ENCODE measurements around the gene PIGP. TPM values are rescaled to one million over a fixed set of nuclear protein-coding genes. Genes with fewer than 3 reads are reported as not detected.

Gene PIGP
- total and polyA plus RNA-seq, 2 of the 13 experiments (the other 11 are each of a cell fraction or from before 2014, with no cell fraction given): 14.8 to 33.4 TPM

GRCh38 chr21:37060296-37060695, 12.6 kb downstream of the PIGP start (continued):
- TF ChIP-seq JUND (CRISPR knock-in tag; IDR thresholded peaks at IDR 0.05) (peak; percentile 70; the same call in 1 of the 2 replicates), CBX5 (CRISPR knock-in tag; IDR thresholded peaks at IDR 0.05; ENCODE audit: borderline replicate concordance) (peak; percentile 83; the same call in 1 of the 2 replicates), FOSL2 (CRISPR knock-in tag; IDR thresholded peaks at IDR 0.05) (peak; percentile 96), SAP130 (CRISPR knock-in tag; IDR thresholded peaks at IDR 0.05; ENCODE audit: low read depth) (peak; percentile 82), ZNF792 (CRISPR knock-in tag; IDR thresholded peaks at IDR 0.05) (peak; percentile 45; the same call in 1 of the 2 replicates), ZNF12 (CRISPR knock-in tag; IDR thresholded peaks at IDR 0.05) (peak; percentile 96), ZKSCAN8 (CRISPR knock-in tag; IDR thresholded peaks at IDR 0.05; ENCODE audit: borderline replicate concordance) (0 out of 2 replicates have a peak, but pooled peaks have one; percentile 23), MIER2 (CRISPR knock-in tag; IDR thresholded peaks at IDR 0.05) (no peak), CBX1 (IDR thresholded peaks at IDR 0.05; ENCODE audit: low read depth) (peak; percentile 42), MEIS2 (CRISPR knock-in tag; IDR thresholded peaks at IDR 0.05) (peak; percentile 62; the same call in 1 of the 2 replicates), ZNF800 (CRISPR knock-in tag; IDR thresholded peaks at IDR 0.05) (0 out of 2 replicates have a peak, but pooled peaks have one; percentile 30), ZNF318 (CRISPR knock-in tag; IDR thresholded peaks at IDR 0.05) (no peak), DPF2 (CRISPR knock-in tag; IDR thresholded peaks at IDR 0.05; ENCODE audit: borderline replicate concordance, low read depth) (peak; percentile 30; the same call in 1 of the 2 replicates), PHF21A (CRISPR knock-in tag; IDR thresholded peaks at IDR 0.05) (0 out of 2 replicates have a peak, but pooled peaks have one; percentile 37), TAF1 (CRISPR knock-in tag; IDR thresholded peaks at IDR 0.05) (no peak), ZNF619 (CRISPR knock-in tag; IDR thresholded peaks at IDR 0.05) (no peak), THAP11 (CRISPR knock-in tag; IDR thresholded peaks at IDR 0.05) (peak; percentile 37; the same call in 1 of the 2 replicates), ZNF451 (CRISPR knock-in tag; IDR thresholded peaks at IDR 0.05) (no peak), HCFC1 (IDR thresholded peaks at IDR 0.05; ENCODE audit: low read depth, low read length) (no peak), KAT8 (CRISPR knock-in tag; IDR thresholded peaks at IDR 0.05) (no peak), MIXL1 (CRISPR knock-in tag; IDR thresholded peaks at IDR 0.05) (peak; percentile 61; the same call in 1 of the 2 replicates), REXO4 (CRISPR knock-in tag; IDR thresholded peaks at IDR 0.05; ENCODE audit: borderline replicate concordance) (no peak), HNF4G (IDR thresholded peaks at IDR 0.05; ENCODE audit: borderline replicate concordance, low read depth, low read length) (peak; percentile 10; the same call in 1 of the 2 replicates), HNF4G (CRISPR knock-in tag; IDR thresholded peaks at IDR 0.05; ENCODE audit: borderline replicate concordance, low read depth) (no peak), NFYB (CRISPR knock-in tag; IDR thresholded peaks at IDR 0.05) (no peak)
